Lower leg skin (tissue), 3 donors: ENCODE data around the gene SIRT5.

Experiments
- CTCF ChIP-seq, 3 donors: fragments of 450-650 bp; IDR thresholded peaks; one replicate each; pipeline ENCODE4 v1.5.1; 2016; ENCODE audit warnings: antibody characterized with exemption in 3 of 3, mild to moderate bottlenecking in 3 of 3, moderate library complexity in 2 of 3
- POLR2A ChIP-seq, 2 donors: fragments of 450-650 bp; IDR thresholded peaks; one replicate each; pipeline ENCODE4 v1.6.1; 2016 to 2017; ENCODE audit warnings: antibody characterized with exemption in 2 of 2, mild to moderate bottlenecking in 1 of 2, moderate library complexity in 1 of 2

GRCh38 chr6:13655700-13656099 lies 81.3 kb downstream of the SIRT5 start:
- TF ChIP-seq CTCF (IDR thresholded peaks at IDR 0.05) (no peak), POLR2A (IDR thresholded peaks at IDR 0.05) (no peak)
